ENCODE results near the gene SERPINB3. TPM values are rescaled to one million over a fixed set of nuclear protein-coding genes. Genes with fewer than 3 reads are reported as not detected.
"Not testable (repeated sequence)": the region's sequence is repeated elsewhere in the genome, so short reads cannot be mapped to it uniquely, and the experiment has no call there.

Gene SERPINB3
- not detected in 2 replicates for total RNA-seq

DNA sequence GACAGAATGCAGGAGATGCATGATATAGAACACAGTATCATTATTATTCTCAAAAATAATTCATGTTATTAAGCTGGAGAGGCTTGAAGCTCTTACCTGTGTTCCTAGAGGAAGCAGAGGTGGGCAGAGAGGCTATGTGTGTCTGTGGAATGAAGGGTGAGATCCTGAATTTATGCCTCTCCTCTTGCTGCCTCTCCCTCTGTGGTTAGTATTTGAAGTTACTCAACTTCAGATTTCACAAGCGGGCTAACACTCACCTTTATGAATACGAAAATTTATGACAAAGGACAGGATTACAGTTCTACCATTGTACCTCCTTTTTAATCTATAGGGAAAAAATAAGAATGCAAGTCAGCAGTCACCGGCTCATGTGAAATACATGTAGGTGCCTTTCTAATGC lies at the start of gene SERPINB3:
Gene SERPINB3 (minus strand): TSS at position 144 of the 400 bp plus-strand sequence. CDS start 677 bp downstream, outside the sequence.
- intact Hi-C loops (cut with micrococcal nuclease): not testable (repeated sequence)

DNA sequence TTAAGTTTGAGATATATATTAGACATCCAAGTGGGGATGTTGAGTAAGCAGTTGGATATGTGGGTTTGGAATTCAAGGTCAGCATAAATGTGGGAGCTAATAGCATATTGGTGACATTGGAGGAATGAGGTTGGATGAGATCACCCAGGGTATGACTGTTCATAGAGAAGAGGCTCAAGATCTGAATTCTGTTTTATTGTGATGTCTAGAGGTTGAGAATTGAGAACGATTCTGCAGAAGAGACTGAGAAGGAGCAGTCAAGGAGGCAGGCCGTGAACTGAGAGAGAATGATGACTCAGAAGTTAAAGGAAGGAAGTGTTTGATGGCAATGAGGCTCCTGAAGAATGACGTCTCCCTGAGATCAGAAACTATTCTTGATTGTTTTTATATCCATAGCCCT lies 47.0 kb upstream of the SERPINB3 start:
- intact Hi-C loops (cut with micrococcal nuclease): no loop called here

GRCh38 chr18:63707816-63708215 lies 46.1 kb upstream of the SERPINB3 start:
- intact Hi-C loops (cut with micrococcal nuclease): no loop called here

- intact Hi-C loops (cut with micrococcal nuclease): no loop called here
Measured at GRCh38 chr18:63705401-63705800, 43.7 kb upstream of the SERPINB3 start.

DNA sequence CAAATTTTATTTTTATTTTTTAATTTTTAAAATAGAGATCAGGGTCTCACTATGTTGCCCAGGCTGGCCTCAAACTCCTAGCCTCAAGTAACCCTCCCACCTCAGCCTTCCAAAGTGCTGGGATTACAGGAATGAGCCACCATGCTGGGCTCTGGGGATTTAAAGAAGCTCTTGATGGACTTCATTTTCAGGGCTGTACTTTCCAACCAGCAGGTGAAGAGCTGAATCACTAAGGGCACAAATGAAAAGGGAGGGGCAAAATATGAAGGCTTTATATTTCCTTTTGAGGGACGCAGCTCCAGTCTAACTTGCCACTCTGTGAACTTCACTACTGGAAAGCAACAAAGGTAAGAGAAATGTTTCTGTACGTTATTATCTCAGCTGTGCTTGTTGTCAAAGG lies 41.0 kb upstream of the SERPINB3 start, which contains the start of gene SERPINB11:
Gene SERPINB11 (plus strand): TSS at position 301 of the 400 bp plus-strand sequence. CDS start 7,234 bp downstream, outside the sequence.
- intact Hi-C loops (cut with micrococcal nuclease): no loop called here

GRCh38 chr18:63701952-63702351 lies 40.3 kb upstream of the SERPINB3 start:
- intact Hi-C loops (cut with micrococcal nuclease): no loop called here

DNA sequence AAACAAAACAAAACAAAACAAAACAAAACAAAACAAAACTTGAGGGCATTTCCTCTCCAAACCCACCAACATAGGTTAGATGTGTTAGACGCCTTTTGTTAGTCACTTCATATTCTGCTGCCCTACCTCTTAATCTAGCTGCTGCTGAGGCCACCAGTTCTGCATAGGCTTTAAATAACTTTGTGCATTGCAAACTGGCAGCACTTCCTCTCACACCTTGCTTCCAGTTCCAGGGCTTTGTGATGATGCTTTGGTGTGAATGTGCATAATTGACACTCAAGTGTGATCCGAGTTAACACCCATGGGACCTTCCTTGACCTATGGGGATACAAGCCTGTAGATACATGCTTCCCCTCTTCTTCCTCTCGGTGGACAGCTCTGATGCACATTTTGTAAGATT lies 38.8 kb upstream of the SERPINB3 start:
- intact Hi-C loops (cut with micrococcal nuclease): no loop called here

DNA sequence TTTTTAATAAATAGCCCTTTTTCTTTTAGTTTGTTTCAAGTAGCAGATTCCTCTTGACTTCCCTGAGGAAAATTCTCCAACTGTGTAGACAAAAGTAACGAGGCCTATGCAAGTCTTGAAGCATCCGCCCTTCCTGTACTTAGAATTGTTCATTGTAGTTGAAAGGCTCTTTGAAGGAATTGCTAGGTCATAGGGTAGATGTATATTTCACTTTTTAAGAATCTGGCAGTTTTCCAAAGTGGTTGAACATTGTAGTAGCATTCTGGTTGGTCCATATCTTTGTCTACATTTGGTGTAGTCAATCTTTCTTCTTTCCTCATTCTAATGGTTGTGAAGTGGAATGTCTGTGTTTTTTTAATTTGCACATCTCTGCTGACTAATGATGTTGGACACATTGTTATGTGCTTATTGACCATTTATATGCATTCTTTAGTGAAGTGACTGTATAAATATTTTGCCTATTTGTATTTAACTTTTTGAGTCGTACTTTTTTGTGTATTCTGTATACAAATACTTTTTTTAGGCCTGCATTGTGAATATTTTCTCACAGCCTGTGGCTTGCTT lies 35.5 kb upstream of the SERPINB3 start:
- intact Hi-C loops (cut with micrococcal nuclease): no loop called here

GRCh38 chr18:63689064-63689463 lies 27.4 kb upstream of the SERPINB3 start:
- intact Hi-C loops (cut with micrococcal nuclease): no loop called here

GRCh38 chr18:63686871-63687270 lies 25.2 kb upstream of the SERPINB3 start:
- intact Hi-C loops (cut with micrococcal nuclease): no loop called here

DNA sequence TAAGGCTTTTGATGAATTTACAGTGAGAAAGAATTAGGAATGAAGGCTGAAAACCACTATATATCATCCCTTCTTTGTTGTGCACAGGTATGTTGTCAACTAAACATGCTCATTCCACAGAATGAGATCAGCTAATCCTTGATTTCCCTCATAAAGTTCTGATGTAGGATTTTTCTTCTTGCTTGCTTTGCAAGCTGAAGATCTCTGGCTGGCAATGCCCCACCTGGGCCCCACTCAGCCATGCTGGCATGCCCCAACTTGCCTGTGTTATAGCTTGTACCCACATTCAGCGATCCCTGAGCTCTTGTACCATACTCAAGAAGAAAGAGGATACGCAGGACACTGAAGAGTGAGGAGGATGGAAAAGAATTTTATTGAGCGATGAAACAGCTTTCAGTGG lies 23.0 kb upstream of the SERPINB3 start:
- intact Hi-C loops (cut with micrococcal nuclease): no loop called here

DNA sequence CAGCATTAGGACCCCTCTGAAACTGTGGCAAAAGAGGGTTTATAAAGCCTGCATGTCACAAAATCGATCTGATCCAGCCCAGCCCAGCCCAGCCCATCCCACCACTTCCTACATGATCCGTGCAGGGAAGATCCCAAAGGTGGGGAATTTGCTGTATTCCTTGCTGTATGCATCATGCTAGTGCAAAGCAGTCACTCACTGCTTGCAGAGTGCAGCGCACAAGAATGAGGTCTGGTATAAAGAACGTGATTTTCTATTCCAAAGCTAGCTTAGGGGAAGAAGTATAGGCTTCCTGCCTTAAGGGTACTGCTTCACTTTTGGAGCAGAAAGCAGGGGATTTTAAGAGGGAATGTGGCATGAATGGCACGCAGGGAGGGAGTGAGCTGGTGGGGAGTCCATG lies 22.2 kb upstream of the SERPINB3 start:
- intact Hi-C loops (cut with micrococcal nuclease): no loop called here

DNA sequence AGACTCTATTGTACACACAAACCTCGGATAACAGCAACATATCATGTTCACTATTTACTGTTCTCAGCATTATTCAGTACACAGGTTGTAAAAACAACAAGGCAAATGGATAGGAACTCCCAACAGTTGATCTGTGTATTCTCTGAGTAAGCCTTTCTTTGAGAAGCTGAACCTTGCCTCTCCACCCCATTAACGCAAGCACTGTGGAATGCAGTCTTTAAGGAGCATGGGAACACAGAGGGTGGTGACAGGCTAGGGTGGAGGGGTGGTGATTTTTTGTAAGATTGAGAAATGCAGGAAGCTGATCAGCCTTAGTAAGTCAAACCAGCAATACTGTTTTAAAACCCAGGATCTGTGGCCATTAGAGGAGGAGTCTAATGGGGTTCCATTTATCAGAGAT lies 21.5 kb upstream of the SERPINB3 start:
- intact Hi-C loops (cut with micrococcal nuclease): no loop called here

- intact Hi-C loops (cut with micrococcal nuclease): no loop called here
Measured at GRCh38 chr18:63681449-63682340, 20.0 kb upstream of the SERPINB3 start.

DNA sequence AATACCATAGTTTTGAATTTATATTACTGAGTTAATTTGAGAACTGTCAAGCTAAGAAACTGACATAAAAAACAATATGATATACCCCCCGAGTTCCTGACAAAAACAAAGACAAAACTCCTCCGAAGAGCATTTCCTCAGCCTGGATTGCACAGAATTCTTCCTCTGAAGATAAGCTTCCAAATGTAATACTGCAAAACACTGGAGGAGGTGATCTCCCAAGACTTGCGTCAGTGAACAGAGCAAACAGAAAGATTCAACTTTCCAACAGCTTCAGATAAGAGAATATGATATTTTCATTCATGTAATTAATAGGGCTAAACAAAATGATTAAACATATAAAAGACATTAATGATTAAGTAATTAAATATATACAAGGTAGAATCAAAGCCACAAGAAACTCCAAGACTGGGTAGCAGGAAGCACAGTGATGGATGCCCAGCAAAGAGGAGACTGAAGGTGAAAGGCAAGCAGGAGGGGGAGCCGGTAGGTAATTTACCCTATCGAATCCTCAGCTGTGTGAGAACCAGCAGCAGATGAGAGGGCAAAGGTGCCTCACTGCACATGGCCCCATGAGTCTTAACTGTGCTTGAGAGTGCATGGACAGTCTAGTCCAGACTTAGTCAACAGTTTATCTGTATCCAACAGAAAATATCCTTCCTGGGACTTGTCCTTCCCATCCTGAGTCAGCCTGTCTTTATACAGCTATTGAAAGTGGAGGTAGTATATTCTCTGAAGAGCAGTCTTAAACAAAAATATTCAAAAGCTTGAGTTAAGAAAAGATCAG lies 18.3 kb upstream of the SERPINB3 start:
- intact Hi-C loops (cut with micrococcal nuclease): no loop called here

- intact Hi-C loops (cut with micrococcal nuclease): no loop called here
Measured at GRCh38 chr18:63677500-63678225, 16.0 kb upstream of the SERPINB3 start.

DNA sequence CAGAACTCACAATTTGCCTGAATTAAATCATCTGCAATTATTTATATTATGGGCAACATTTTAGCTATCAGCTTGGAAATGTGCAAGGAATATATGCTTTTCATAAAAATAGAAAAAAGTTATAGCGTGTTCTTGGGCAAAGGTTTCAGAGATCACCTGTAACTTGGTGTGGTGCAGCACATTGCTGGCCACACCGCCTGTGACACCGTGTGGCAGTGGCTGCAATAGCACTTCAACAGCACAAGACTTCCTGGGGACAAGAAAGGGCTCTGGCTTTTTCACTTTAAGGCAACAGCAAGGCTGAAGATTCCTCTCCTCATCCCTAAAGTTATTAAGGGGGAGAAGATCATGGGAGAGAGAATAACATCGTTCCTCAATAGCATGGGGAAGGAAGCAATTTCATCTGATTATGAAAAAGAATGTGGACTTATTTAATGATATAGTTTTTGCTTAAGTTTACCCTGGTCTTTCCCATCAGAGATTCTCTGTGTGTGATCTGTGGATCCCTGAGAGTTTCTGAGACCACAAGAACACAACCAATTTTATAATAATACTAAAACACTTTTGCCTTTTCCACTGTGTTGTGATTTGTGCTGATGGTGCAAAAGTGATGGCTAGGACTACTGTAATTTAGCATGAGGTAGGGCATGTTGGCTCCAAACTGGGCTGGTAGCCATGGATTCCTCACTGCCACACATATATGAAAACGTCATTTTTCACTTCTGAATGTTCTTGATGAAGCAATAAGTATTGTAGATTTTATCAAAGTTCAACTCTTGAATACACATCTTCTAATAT lies 15.0 kb upstream of the SERPINB3 start:
- intact Hi-C loops (cut with micrococcal nuclease): no loop called here

GRCh38 chr18:63664571-63664970 lies 2.9 kb upstream of the SERPINB3 start:
- intact Hi-C loops (cut with micrococcal nuclease): no loop called here

GRCh38 chr18:63658920-63659319 lies 2.8 kb downstream of the SERPINB3 start:
- intact Hi-C loops (cut with micrococcal nuclease): not testable (repeated sequence)

DNA sequence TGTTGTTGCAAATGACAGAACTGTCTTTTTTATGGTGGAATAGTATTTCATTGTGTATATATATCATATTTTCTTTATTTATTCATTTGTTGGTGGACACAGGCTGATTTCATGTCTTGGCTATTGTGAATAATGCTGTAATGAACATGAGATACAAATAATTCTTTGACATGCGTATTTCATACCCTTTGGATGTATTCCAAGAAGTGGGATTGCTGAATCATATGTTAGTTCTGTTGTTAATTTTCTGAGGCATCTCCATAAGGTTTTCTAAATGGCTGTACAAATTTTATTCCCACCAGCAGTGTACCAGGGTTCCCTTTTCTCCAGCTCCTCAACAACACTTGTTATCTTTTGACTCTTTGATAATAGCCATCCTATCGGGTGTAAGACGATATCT lies 11.4 kb downstream of the SERPINB3 start:
- intact Hi-C loops (cut with micrococcal nuclease): not testable (repeated sequence)
